NB4 (cell line): ENCODE data around the gene INPP4A.

Experiments used
- POLR2A ChIP-seq: IDR thresholded peaks from 2 replicates; pipeline ENCODE4 v1.6.1; 2011; ENCODE audit warnings: mild to moderate bottlenecking; ENCODE audit not compliant: insufficient read length; ENCODE audit errors: extremely low read depth
- TF ChIP-seq, protein P1 (sequence below): IDR thresholded peaks from one replicate; pipeline ENCODE4 v1.5.1; 2012; ENCODE audit warnings: low read depth, low read length
- TF ChIP-seq, protein P2 (sequence below): IDR thresholded peaks from 2 replicates; pipeline ENCODE4 v1.6.1; 2011; ENCODE audit warnings: low read depth, low read length

DNA sequence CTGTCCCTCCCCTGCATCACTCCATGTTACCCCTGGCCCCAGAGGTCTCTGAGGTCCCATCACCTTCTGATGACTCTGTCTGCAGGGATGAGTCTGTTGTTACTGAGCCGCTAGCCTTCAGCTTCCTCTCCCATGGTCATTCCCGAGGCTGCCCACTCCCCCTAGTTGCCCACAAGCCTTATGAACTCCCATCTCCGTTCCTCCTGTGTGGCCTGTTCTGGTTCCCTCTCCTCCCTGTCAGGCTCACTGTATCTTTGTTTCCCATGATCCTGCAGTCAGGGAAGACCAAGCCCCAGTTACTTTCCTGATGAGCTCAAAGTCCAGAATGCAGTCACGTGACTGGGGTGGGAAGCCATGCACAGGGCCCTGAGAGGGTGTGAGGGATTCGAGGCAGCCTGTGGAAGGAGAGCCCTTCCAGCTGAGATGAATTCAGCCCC, 39.5 kb downstream of the INPP4A start:
- TF ChIP-seq, protein P1, sequence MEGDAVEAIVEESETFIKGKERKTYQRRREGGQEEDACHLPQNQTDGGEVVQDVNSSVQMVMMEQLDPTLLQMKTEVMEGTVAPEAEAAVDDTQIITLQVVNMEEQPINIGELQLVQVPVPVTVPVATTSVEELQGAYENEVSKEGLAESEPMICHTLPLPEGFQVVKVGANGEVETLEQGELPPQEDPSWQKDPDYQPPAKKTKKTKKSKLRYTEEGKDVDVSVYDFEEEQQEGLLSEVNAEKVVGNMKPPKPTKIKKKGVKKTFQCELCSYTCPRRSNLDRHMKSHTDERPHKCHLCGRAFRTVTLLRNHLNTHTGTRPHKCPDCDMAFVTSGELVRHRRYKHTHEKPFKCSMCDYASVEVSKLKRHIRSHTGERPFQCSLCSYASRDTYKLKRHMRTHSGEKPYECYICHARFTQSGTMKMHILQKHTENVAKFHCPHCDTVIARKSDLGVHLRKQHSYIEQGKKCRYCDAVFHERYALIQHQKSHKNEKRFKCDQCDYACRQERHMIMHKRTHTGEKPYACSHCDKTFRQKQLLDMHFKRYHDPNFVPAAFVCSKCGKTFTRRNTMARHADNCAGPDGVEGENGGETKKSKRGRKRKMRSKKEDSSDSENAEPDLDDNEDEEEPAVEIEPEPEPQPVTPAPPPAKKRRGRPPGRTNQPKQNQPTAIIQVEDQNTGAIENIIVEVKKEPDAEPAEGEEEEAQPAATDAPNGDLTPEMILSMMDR, result no peak
- no peak for TF ChIP-seq POLR2A
- TF ChIP-seq, protein P2, sequence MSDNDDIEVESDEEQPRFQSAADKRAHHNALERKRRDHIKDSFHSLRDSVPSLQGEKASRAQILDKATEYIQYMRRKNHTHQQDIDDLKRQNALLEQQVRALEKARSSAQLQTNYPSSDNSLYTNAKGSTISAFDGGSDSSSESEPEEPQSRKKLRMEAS, result no peak
